GM18858 (cell line): ENCODE results near the gene ROR1.

Experiments used
- ATAC-seq: cut with Tn5 transposase; IDR thresholded peaks from one replicate; pipeline ENCODE4 v1.9.1; 2021; ENCODE audit not compliant: unreplicated experiment

ROR1 gene

GRCh38 chr1:63773815-63774616 lies at the start of gene ROR1:
Gene ROR1, plus strand, starts transcription at chr1:63774017.
- ATAC-seq, result peak; percentile 55

- no peak for ATAC-seq
Observed at GRCh38 chr1:63724375-63724899, 49.4 kb upstream of the ROR1 start.

- ATAC-seq, result no peak
Observed at GRCh38 chr1:63728611-63729226, 45.1 kb upstream of the ROR1 start.

GRCh38 chr1:63729227-63729620 lies 44.6 kb upstream of the ROR1 start:
- no peak for ATAC-seq

- no peak for ATAC-seq
Observed at GRCh38 chr1:63730211-63730610, 43.6 kb upstream of the ROR1 start.

GRCh38 chr1:63731117-63732043 lies 42.4 kb upstream of the ROR1 start:
- no peak for ATAC-seq

GRCh38 chr1:63732666-63733065 lies 41.2 kb upstream of the ROR1 start:
- no peak for ATAC-seq

- no peak for ATAC-seq
Observed at GRCh38 chr1:63738772-63739171, 35.0 kb upstream of the ROR1 start.

- ATAC-seq, result no peak
Observed at GRCh38 chr1:63739452-63739851, 34.4 kb upstream of the ROR1 start.

- ATAC-seq, result no peak
Observed at GRCh38 chr1:63740432-63740831, 33.4 kb upstream of the ROR1 start.

- no peak for ATAC-seq
Observed at GRCh38 chr1:63742526-63742925, 31.3 kb upstream of the ROR1 start.

- no peak for ATAC-seq
Observed at GRCh38 chr1:63743781-63744180, 30.0 kb upstream of the ROR1 start.

- no peak for ATAC-seq
Observed at GRCh38 chr1:63746129-63746864, 27.5 kb upstream of the ROR1 start.

GRCh38 chr1:63747445-63747844 lies 26.4 kb upstream of the ROR1 start:
- ATAC-seq, result no peak

GRCh38 chr1:63748046-63748580 lies 25.7 kb upstream of the ROR1 start:
- no peak for ATAC-seq

- ATAC-seq, result no peak
Observed at GRCh38 chr1:63748641-63749040, 25.2 kb upstream of the ROR1 start.

GRCh38 chr1:63750721-63751120 lies 23.1 kb upstream of the ROR1 start:
- ATAC-seq, result no peak

- ATAC-seq, result no peak
Observed at GRCh38 chr1:63752176-63752575, 21.6 kb upstream of the ROR1 start.

- ATAC-seq, result no peak
Observed at GRCh38 chr1:63753591-63753990, 20.2 kb upstream of the ROR1 start.

GRCh38 chr1:63756839-63757238 lies 17.0 kb upstream of the ROR1 start:
- no peak for ATAC-seq
